ENCODE data around the gene SRD5A1.

DNA sequence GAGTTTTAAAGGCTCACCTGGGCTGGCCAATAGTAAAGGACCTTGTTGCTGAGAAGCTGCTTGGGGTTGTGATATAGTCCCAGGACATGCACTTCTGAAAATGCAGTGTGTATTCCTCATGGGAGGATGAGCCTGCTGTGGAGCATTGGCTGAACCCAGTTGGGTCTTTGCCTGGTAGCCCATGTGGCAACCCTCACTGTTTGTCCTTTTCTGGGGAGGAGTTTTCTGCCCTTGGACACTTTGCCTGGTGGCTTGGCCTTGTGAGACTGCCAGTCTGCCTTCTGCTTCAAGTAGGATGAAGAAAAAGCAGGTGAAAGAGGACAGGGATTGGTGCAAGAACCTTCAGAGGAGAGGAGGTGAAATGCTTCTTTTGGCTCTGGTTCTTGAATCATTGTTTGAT is 84.0 kb downstream of the SRD5A1 start:
- no peak for TF ChIP-seq POLR2A (IDR thresholded peaks at IDR 0.05; ENCODE audit: extremely low read depth, insufficient read length)
- TF ChIP-seq, protein P1, sequence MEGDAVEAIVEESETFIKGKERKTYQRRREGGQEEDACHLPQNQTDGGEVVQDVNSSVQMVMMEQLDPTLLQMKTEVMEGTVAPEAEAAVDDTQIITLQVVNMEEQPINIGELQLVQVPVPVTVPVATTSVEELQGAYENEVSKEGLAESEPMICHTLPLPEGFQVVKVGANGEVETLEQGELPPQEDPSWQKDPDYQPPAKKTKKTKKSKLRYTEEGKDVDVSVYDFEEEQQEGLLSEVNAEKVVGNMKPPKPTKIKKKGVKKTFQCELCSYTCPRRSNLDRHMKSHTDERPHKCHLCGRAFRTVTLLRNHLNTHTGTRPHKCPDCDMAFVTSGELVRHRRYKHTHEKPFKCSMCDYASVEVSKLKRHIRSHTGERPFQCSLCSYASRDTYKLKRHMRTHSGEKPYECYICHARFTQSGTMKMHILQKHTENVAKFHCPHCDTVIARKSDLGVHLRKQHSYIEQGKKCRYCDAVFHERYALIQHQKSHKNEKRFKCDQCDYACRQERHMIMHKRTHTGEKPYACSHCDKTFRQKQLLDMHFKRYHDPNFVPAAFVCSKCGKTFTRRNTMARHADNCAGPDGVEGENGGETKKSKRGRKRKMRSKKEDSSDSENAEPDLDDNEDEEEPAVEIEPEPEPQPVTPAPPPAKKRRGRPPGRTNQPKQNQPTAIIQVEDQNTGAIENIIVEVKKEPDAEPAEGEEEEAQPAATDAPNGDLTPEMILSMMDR (IDR thresholded peaks at IDR 0.05; ENCODE audit: low read depth, low read length) = no peak
- no peak for TF ChIP-seq MYC (IDR thresholded peaks at IDR 0.05; ENCODE audit: low read depth, low read length)
- TF ChIP-seq, protein P2, sequence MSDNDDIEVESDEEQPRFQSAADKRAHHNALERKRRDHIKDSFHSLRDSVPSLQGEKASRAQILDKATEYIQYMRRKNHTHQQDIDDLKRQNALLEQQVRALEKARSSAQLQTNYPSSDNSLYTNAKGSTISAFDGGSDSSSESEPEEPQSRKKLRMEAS (IDR thresholded peaks at IDR 0.05; ENCODE audit: low read depth, low read length) = no peak
